GM23338 (cell line): ENCODE data around the gene ZNF143. TPM values are rescaled to one million over a fixed set of nuclear protein-coding genes. Genes with fewer than 3 reads are reported as not detected.

ENCODE experiments used
- ATAC-seq: fragments of 200-7000 bp; cut with Tn5 transposase; 3 replicates; pipeline ENCODE4 v1.9.1; 2020
- DNase-seq: peaks from one replicate; pipeline ENCODE4 v3.0.0-alpha.2; 2015; ENCODE audit warnings: low spot score
- H2AFZ ChIP-seq: fragments of 200-600 bp; sonication (generic); 2 replicates; pipeline ENCODE4 v1.8.0; 2016; ENCODE audit warnings: antibody characterized with exemption, mild to moderate bottlenecking, moderate library complexity
- H3F3A ChIP-seq: fragments of 200-600 bp; sonication (generic); replicated peaks from 2 replicates; pipeline ENCODE4 v1.8.0; 2017; ENCODE audit warnings: antibody characterized with exemption, mixed run types, low read depth
- H3K27ac ChIP-seq: fragments of 200-600 bp; sonication (generic); 2 replicates; pipeline ENCODE4 v1.6.1; 2016; ENCODE audit warnings: low read depth
- H3K27me3 ChIP-seq: fragments of 200-600 bp; sonication (generic); 2 replicates; pipeline ENCODE4 v1.8.0; 2016; ENCODE audit warnings: mild to moderate bottlenecking, mixed run types, moderate library complexity; ENCODE audit not compliant: insufficient read depth
- H3K36me3 ChIP-seq: fragments of 200-600 bp; sonication (generic); 2 replicates; pipeline ENCODE4 v1.8.0; 2016; ENCODE audit warnings: mild to moderate bottlenecking; ENCODE audit not compliant: insufficient read depth
- H3K4me1 ChIP-seq: fragments of 200-600 bp; sonication (generic); 2 replicates; pipeline ENCODE4 v1.8.0; 2016; ENCODE audit warnings: mild to moderate bottlenecking, moderate library complexity; ENCODE audit not compliant: insufficient read depth
- H3K4me2 ChIP-seq: fragments of 200-600 bp; sonication (generic); 2 replicates; pipeline ENCODE4 v1.7.1; 2017; ENCODE audit warnings: mixed run types
- H3K4me3 ChIP-seq: fragments of 200-600 bp; sonication (generic); 2 replicates; pipeline ENCODE4 v1.6.1; 2016; ENCODE audit warnings: mixed run types
- H3K79me2 ChIP-seq: fragments of 200-600 bp; sonication (generic); replicated peaks from 2 replicates; pipeline ENCODE4 v1.8.0; 2017; ENCODE audit warnings: mild to moderate bottlenecking; ENCODE audit not compliant: insufficient read depth
- H3K9me2 ChIP-seq: fragments of 200-600 bp; sonication (generic); 2 replicates; pipeline ENCODE4 v1.8.0; 2017; ENCODE audit not compliant: insufficient read depth
- H4K20me1 ChIP-seq: fragments of 200-600 bp; sonication (generic); replicated peaks from 2 replicates; pipeline ENCODE4 v1.8.0; 2017; ENCODE audit warnings: mild to moderate bottlenecking; ENCODE audit not compliant: insufficient read depth
- H3K27ac Mint-ChIP-seq: 2 replicates; pipeline ENCODE4 v1.8.0; 2020; ENCODE audit warnings: inconsistent platforms, mild to moderate bottlenecking, moderate library complexity, mixed read lengths
- H3K27me3 Mint-ChIP-seq: 3 replicates; pipeline ENCODE4 v1.8.0; 2022; ENCODE audit warnings: low read depth, mild to moderate bottlenecking, moderate library complexity, mixed read lengths, inconsistent platforms; ENCODE audit not compliant: insufficient read depth, poor library complexity
- H3K36me3 Mint-ChIP-seq: 3 replicates; pipeline ENCODE4 v1.8.0; 2021; ENCODE audit warnings: low read depth, mild to moderate bottlenecking, inconsistent platforms, moderate library complexity, mixed read lengths
- H3K4me1 Mint-ChIP-seq: 3 replicates; pipeline ENCODE4 v1.8.0; 2020; ENCODE audit warnings: mild to moderate bottlenecking, inconsistent platforms, mixed read lengths
- H3K4me3 Mint-ChIP-seq: 3 replicates; pipeline ENCODE4 v1.8.0; 2021; ENCODE audit warnings: moderate library complexity, mild to moderate bottlenecking, inconsistent platforms, mixed read lengths
- H3K9me3 Mint-ChIP-seq: 3 replicates; pipeline ENCODE4 v1.8.0; 2020; ENCODE audit warnings: moderate library complexity, mild to moderate bottlenecking, inconsistent platforms, mixed read lengths
- CREB1 ChIP-seq: fragments of 250-450 bp; sonication (Bioruptor Pico); IDR thresholded peaks from 2 replicates; pipeline ENCODE4 v1.5.0; 2020; ENCODE audit warnings: low read depth, mild to moderate bottlenecking, moderate library complexity
- CTCF ChIP-seq, 2 experiments: fragments of 200-600 bp in 1 of 2; sonication (generic) in 1 of 2; conservative IDR thresholded peaks; 2 replicates each; pipeline versions ENCODE4 v1.5.1 to v1.6.1; 2016 to 2017; ENCODE audit warnings: antibody characterized with exemption in 2 of 2, low read depth in 2 of 2, mild to moderate bottlenecking in 2 of 2, moderate library complexity in 1 of 2
- EZH2 ChIP-seq: fragments of 200-600 bp; sonication (generic); IDR thresholded peaks from one replicate; pipeline ENCODE4 v1.8.0; 2017; ENCODE audit warnings: antibody characterized with exemption, mild to moderate bottlenecking, low read depth; ENCODE audit not compliant: unreplicated experiment
- EZH2phosphoT487 ChIP-seq: fragments of 200-600 bp; sonication (generic); IDR thresholded peaks from one replicate; pipeline ENCODE4 v1.8.1; 2018; ENCODE audit warnings: antibody characterized with exemption; ENCODE audit not compliant: unreplicated experiment
- NANOG ChIP-seq: IDR thresholded peaks from 2 replicates; pipeline ENCODE4 v1.6.1; 2016; ENCODE audit warnings: antibody characterized with exemption, borderline replicate concordance
- POLR2AphosphoS5 ChIP-seq: IDR thresholded peaks from 2 replicates; pipeline ENCODE4 v1.6.1; 2016; ENCODE audit warnings: antibody characterized with exemption, low read depth
- ZNF331 ChIP-seq: fragments of 250-450 bp; sonication (Bioruptor Pico); IDR thresholded peaks from 2 replicates; pipeline ENCODE4 v1.5.0; 2020; ENCODE audit warnings: low read depth, mild to moderate bottlenecking, moderate library complexity
- polyA plus RNA-seq: library from polyadenylated mRNA; unstranded; fragments of >200 nt; fragmentation: Nextera tagmentation; extraction: Ambion mirVana; gene quantifications from 2 replicates; pipeline ENCODE4 v1.2.1, GENCODE V29; 2016
- total RNA-seq: library from RNA; depleted of rRNA; stranded (reverse); fragments of >200 nt; shearing (Covaris generic); gene quantifications from 2 replicates; pipeline ENCODE4 v1.2.3, GENCODE V29; 2014
- TF ChIP-seq, protein P1 (sequence below): fragments of 250-450 bp; sonication (Bioruptor Pico); IDR thresholded peaks from 2 replicates; pipeline ENCODE4 v1.5.0; 2020; ENCODE audit warnings: mild to moderate bottlenecking, moderate library complexity
- TF ChIP-seq, protein P2 (sequence below): IDR thresholded peaks from 2 replicates; pipeline ENCODE4 v1.6.1; 2016; ENCODE audit warnings: antibody characterized with exemption
- TF ChIP-seq, protein P3 (sequence below): IDR thresholded peaks from one replicate; pipeline ENCODE4 v1.6.1; 2018; ENCODE audit warnings: antibody characterized with exemption; ENCODE audit not compliant: unreplicated experiment

ZNF143 gene
- total and polyA plus RNA-seq, 2 experiments from 2014 or later: 33.5 to 44.2 TPM

DNA sequence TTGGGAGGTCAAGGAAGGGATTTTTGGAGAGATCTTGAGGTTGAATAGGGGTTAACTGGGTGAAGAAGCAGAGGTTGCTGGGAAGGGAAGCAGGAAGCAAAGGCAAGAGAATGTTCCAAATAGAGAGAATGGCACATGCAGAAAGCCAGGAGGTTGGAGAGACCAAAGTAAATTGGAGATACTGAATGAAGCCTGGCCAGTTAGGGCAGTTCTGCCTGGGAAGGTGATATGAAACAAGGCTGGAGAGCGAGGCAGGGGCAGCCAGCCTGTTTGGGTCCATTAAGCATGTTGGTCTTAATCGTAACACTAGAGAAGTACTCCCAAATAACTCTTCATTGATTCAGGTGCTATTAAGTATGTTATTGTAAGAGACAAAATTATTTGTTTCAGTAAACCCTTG, 48.2 kb downstream of the ZNF143 start:
- Histone ChIP-seq H3K27ac (peak overlapping the region; percentile 89; the same call in 1 of the 2 replicates), H3F3A (peaks cover 4% of the 10 kb centered on the region; the same call in 1 of the 2 replicates), H3K36me3 (peaks cover 27% of the 10 kb centered on the region), H3K79me2 (no peaks in the 10 kb centered on the region), H3K4me3 (no peak overlapping the region), H3K9me2 (no peaks in the 10 kb centered on the region), H2AFZ (no peak overlapping the region), H3K4me2 (no peak overlapping the region), H3K4me1 (peaks cover 18% of the 10 kb centered on the region), H3K27me3 (no peaks in the 10 kb centered on the region), H4K20me1 (no peaks in the 10 kb centered on the region)
- H3K27me3 Mint-ChIP-seq: no peaks in the 10 kb centered on the region
- H3K36me3 Mint-ChIP-seq: peaks cover 37% of the 10 kb centered on the region
- DNase-seq (no peak), ATAC-seq (no peak)
- no peak overlapping the region for H3K4me3 Mint-ChIP-seq
- TF ChIP-seq POLR2AphosphoS5 (no peak), EZH2phosphoT487 (no peak), ZNF331 (CRISPR knock-in tag) (no peak), NANOG (no peak), CTCF (conservative IDR thresholded peaks at IDR 0.05; ENCODE audit: low read depth in 2 of 2) (no peak), EZH2 (no peak), CREB1 (CRISPR knock-in tag) (no peak)
- TF ChIP-seq, protein P1, sequence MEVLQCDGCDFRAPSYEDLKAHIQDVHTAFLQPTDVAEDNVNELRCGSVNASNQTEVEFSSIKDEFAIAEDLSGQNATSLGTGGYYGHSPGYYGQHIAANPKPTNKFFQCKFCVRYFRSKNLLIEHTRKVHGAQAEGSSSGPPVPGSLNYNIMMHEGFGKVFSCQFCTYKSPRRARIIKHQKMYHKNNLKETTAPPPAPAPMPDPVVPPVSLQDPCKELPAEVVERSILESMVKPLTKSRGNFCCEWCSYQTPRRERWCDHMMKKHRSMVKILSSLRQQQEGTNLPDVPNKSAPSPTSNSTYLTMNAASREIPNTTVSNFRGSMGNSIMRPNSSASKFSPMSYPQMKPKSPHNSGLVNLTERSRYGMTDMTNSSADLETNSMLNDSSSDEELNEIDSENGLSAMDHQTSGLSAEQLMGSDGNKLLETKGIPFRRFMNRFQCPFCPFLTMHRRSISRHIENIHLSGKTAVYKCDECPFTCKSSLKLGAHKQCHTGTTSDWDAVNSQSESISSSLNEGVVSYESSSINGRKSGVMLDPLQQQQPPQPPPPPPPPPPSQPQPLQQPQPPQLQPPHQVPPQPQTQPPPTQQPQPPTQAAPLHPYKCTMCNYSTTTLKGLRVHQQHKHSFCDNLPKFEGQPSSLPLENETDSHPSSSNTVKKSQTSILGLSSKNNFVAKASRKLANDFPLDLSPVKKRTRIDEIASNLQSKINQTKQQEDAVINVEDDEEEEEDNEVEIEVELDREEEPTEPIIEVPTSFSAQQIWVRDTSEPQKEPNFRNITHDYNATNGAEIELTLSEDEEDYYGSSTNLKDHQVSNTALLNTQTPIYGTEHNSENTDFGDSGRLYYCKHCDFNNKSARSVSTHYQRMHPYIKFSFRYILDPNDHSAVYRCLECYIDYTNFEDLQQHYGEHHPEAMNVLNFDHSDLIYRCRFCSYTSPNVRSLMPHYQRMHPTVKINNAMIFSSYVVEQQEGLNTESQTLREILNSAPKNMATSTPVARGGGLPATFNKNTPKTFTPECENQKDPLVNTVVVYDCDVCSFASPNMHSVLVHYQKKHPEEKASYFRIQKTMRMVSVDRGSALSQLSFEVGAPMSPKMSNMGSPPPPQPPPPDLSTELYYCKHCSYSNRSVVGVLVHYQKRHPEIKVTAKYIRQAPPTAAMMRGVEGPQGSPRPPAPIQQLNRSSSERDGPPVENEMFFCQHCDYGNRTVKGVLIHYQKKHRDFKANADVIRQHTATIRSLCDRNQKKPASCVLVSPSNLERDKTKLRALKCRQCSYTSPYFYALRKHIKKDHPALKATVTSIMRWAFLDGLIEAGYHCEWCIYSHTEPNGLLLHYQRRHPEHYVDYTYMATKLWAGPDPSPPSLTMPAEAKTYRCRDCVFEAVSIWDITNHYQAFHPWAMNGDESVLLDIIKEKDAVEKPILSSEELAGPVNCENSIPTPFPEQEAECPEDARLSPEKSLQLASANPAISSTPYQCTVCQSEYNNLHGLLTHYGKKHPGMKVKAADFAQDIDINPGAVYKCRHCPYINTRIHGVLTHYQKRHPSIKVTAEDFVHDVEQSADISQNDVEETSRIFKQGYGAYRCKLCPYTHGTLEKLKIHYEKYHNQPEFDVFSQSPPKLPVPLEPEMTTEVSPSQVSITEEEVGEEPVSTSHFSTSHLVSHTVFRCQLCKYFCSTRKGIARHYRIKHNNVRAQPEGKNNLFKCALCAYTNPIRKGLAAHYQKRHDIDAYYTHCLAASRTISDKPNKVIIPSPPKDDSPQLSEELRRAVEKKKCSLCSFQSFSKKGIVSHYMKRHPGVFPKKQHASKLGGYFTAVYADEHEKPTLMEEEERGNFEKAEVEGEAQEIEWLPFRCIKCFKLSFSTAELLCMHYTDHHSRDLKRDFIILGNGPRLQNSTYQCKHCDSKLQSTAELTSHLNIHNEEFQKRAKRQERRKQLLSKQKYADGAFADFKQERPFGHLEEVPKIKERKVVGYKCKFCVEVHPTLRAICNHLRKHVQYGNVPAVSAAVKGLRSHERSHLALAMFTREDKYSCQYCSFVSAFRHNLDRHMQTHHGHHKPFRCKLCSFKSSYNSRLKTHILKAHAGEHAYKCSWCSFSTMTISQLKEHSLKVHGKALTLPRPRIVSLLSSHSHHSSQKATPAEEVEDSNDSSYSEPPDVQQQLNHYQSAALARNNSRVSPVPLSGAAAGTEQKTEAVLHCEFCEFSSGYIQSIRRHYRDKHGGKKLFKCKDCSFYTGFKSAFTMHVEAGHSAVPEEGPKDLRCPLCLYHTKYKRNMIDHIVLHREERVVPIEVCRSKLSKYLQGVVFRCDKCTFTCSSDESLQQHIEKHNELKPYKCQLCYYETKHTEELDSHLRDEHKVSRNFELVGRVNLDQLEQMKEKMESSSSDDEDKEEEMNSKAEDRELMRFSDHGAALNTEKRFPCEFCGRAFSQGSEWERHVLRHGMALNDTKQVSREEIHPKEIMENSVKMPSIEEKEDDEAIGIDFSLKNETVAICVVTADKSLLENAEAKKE (CRISPR knock-in tag): no peak
- TF ChIP-seq, protein P2, sequence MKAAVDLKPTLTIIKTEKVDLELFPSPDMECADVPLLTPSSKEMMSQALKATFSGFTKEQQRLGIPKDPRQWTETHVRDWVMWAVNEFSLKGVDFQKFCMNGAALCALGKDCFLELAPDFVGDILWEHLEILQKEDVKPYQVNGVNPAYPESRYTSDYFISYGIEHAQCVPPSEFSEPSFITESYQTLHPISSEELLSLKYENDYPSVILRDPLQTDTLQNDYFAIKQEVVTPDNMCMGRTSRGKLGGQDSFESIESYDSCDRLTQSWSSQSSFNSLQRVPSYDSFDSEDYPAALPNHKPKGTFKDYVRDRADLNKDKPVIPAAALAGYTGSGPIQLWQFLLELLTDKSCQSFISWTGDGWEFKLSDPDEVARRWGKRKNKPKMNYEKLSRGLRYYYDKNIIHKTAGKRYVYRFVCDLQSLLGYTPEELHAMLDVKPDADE: no peak
- TF ChIP-seq, protein P3, sequence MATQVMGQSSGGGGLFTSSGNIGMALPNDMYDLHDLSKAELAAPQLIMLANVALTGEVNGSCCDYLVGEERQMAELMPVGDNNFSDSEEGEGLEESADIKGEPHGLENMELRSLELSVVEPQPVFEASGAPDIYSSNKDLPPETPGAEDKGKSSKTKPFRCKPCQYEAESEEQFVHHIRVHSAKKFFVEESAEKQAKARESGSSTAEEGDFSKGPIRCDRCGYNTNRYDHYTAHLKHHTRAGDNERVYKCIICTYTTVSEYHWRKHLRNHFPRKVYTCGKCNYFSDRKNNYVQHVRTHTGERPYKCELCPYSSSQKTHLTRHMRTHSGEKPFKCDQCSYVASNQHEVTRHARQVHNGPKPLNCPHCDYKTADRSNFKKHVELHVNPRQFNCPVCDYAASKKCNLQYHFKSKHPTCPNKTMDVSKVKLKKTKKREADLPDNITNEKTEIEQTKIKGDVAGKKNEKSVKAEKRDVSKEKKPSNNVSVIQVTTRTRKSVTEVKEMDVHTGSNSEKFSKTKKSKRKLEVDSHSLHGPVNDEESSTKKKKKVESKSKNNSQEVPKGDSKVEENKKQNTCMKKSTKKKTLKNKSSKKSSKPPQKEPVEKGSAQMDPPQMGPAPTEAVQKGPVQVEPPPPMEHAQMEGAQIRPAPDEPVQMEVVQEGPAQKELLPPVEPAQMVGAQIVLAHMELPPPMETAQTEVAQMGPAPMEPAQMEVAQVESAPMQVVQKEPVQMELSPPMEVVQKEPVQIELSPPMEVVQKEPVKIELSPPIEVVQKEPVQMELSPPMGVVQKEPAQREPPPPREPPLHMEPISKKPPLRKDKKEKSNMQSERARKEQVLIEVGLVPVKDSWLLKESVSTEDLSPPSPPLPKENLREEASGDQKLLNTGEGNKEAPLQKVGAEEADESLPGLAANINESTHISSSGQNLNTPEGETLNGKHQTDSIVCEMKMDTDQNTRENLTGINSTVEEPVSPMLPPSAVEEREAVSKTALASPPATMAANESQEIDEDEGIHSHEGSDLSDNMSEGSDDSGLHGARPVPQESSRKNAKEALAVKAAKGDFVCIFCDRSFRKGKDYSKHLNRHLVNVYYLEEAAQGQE: no peak
- peak overlapping the region; percentile 9 for H3K27ac Mint-ChIP-seq
- H3K9me3 Mint-ChIP-seq: no peaks in the 10 kb centered on the region
- peaks cover 27% of the 10 kb centered on the region for H3K4me1 Mint-ChIP-seq
